ENCODE results near the gene OGFR. TPM values are rescaled to one million over a fixed set of nuclear protein-coding genes. Genes with fewer than 3 reads are reported as not detected.

OGFR gene
- polyA plus RNA-seq, 1 donor, result 46.1 TPM

DNA sequence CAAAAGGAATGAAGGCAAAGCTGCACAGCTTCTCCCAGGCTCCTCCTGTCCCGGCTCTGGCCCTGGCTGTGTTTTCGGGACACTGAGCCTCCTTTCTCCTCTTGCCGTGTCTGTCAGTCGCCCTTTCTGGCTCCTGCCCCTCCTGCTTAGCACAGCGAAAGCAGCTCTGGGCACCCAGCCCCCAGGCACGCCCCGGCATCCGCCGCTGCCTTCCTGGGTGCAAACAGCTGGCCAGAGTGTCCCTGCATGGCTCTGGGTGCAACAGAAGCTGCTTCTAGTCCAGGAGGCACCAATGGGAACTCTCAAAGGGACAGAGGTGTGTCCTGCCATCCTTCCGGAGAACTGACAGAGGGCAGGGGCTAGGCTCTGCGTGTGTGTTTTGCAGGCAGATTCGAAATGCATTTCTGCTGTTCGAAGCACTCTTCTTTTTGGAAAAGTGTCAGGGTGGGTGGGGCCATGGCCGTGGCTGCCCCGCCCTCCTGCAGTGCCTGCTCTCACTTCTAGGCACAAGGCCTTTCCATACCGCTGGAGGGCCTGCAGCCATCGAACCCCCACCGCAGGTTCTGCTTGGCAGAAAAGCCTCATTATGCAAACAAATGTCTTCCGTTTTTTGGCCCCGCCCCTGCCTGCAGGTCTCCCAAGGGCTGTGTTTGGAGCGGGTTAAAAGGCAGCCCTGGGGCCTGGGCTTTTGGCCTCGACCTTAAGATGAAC lies 27.7 kb downstream of the OGFR start:
- Histone ChIP-seq H3K4me1 (ENCODE audit: control insufficient read depth, insufficient read depth, low read length) (no peaks in the 10 kb centered on the region), H3K4me3 (ENCODE audit: low read length) (no peak overlapping the region), H3K9me3 (ENCODE audit: control insufficient read depth, low read depth, low read length) (peaks cover 2% of the 10 kb centered on the region), H3K36me3 (ENCODE audit: control insufficient read depth, insufficient read depth, low read length) (no peaks in the 10 kb centered on the region), H3K27ac (ENCODE audit: low read length) (no peak overlapping the region), H3K27me3 (ENCODE audit: control insufficient read depth, insufficient read depth, low read length) (peaks cover 13% of the 10 kb centered on the region)
- 60% methylated on average over 1 of the region's 22 CpGs for WGBS (ENCODE audit: insufficient coverage, low lambda C conversion rate)
- DNase-seq, result no peak

DNA sequence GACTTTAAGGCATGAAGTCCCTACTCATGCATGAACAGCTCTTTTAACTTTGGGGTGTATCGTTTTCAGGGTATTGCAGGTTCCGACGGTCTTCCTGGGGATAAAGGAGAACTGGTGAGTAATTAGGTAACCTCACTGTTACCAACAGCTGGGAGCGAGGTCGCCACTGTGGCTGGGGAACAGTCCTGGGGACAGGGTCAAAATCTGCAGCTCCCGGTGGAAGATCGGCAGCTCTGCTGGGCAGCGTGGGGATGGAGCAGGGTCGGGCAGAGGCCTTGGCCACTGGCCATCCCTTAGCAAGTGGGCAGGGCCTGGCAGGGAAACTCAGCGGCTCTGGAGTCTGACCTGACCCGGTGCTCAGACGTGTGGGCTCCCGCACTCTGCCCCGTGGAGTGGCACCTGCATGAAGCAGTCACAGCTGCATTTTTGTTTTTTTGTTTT lies 28.3 kb downstream of the OGFR start:
- H3K9me3 ChIP-seq (ENCODE audit: control insufficient read depth, low read depth, low read length), result peaks cover 2% of the 10 kb centered on the region
- no peak overlapping the region for H3K27ac ChIP-seq (ENCODE audit: low read length)
- peaks cover 13% of the 10 kb centered on the region for H3K27me3 ChIP-seq (ENCODE audit: control insufficient read depth, insufficient read depth, low read length)
- no peak overlapping the region for H3K4me3 ChIP-seq (ENCODE audit: low read length)
- H3K36me3 ChIP-seq (ENCODE audit: control insufficient read depth, insufficient read depth, low read length), result no peaks in the 10 kb centered on the region
- H3K4me1 ChIP-seq (ENCODE audit: control insufficient read depth, insufficient read depth, low read length), result no peaks in the 10 kb centered on the region
- WGBS (ENCODE audit: insufficient coverage, low lambda C conversion rate), result no CpG with 5 or more reads among the region's 14 CpGs
- no peak for DNase-seq

DNA sequence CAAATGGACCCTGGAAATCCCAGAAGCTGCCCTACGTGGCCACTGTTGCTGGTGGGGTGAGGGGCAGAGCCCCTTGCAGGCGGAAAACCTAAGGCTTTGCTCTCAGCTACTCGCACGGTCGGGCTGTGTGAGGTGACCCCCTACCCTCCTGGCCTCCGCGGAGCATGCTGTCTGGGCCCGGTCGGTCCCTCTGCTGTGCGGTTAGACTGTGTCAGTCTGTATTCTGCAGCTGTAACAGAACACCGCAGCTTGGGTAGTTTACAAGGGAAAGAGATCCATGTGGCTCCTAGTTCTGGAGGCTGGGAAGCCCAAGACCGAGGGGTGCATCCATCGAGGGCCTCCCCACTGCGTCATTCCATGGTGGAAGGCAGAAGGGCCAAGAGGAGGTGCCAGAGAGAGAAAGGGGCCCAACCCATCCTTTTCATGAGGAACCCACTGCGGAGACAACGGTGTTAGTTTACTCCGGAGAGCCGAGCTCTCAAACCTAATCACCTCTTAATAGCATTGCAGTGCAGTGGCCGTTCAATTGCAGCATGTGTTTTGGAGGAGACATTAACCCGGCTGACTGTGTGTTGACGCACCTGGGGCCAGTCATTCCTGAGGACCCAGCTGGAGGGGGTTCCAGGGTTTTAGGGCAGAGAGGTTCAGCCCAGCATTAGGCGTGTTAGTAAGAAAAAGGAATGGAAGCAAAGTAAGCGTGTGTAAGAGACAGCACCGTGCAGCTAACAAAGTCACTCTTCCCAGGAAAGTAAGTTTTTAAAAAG lies 30.5 kb downstream of the OGFR start:
- H3K27me3 ChIP-seq (ENCODE audit: control insufficient read depth, insufficient read depth, low read length), result peaks cover 13% of the 10 kb centered on the region
- peaks cover 6% of the 10 kb centered on the region for H3K4me1 ChIP-seq (ENCODE audit: control insufficient read depth, insufficient read depth, low read length)
- peaks cover 2% of the 10 kb centered on the region for H3K9me3 ChIP-seq (ENCODE audit: control insufficient read depth, low read depth, low read length)
- H3K4me3 ChIP-seq (ENCODE audit: low read length), result no peak overlapping the region
- H3K27ac ChIP-seq (ENCODE audit: low read length), result no peak overlapping the region
- DNase-seq, result no peak
- 100% methylated on average over 1 of the region's 24 CpGs for WGBS (ENCODE audit: insufficient coverage, low lambda C conversion rate)
- H3K36me3 ChIP-seq (ENCODE audit: control insufficient read depth, insufficient read depth, low read length), result no peaks in the 10 kb centered on the region

DNA sequence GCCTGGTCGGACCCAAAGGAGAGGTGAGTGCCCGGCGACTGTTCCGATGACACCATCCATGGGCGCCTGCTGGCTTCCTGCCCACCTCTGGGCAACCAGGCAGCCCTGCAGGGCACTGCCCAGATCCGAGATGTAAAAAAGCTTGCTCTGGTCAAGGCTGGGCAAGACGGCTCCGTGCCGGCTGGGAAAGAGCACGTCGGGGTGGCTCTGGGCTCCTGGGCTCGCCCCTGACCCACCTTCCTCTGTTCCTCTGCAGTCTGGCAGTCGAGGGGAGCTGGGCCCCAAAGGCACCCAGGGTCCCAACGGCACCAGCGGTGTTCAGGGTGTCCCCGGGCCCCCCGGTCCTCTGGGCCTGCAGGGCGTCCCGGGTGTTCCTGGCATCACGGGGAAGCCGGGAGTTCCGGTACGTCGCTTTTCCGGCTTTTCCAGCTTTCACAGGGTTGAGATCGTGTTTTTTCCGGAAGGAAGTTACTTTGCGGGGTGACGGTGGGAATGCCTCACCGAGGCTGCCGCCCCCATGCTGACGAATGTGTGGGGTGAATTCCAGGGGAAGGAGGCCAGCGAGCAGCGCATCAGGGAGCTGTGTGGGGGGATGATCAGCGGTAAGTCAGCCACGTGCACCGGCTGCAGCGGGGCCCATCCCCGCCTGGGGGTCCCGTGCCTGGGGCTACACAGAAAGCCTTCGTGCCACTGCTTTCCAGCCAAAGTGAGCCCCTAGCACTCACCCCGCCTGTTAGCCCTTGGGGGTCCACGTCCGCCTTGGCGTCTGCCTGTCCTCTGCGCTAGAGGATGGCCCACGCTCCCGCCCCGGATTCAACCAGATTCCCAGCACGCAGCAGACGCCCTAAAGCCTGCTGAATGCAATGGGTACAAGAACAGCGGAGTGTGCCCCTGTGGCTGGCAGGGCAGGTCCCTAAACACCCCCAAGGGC lies 31.6 kb downstream of the OGFR start:
- Histone ChIP-seq H3K4me1 (ENCODE audit: control insufficient read depth, insufficient read depth, low read length) (peaks cover 6% of the 10 kb centered on the region), H3K27me3 (ENCODE audit: control insufficient read depth, insufficient read depth, low read length) (peaks cover 13% of the 10 kb centered on the region), H3K27ac (ENCODE audit: low read length) (no peak overlapping the region), H3K36me3 (ENCODE audit: control insufficient read depth, insufficient read depth, low read length) (no peaks in the 10 kb centered on the region), H3K4me3 (ENCODE audit: low read length) (no peak overlapping the region), H3K9me3 (ENCODE audit: control insufficient read depth, low read depth, low read length) (peaks cover 2% of the 10 kb centered on the region)
- DNase-seq, result no peak
- no CpG with 5 or more reads among the region's 52 CpGs for WGBS (ENCODE audit: insufficient coverage, low lambda C conversion rate)

DNA sequence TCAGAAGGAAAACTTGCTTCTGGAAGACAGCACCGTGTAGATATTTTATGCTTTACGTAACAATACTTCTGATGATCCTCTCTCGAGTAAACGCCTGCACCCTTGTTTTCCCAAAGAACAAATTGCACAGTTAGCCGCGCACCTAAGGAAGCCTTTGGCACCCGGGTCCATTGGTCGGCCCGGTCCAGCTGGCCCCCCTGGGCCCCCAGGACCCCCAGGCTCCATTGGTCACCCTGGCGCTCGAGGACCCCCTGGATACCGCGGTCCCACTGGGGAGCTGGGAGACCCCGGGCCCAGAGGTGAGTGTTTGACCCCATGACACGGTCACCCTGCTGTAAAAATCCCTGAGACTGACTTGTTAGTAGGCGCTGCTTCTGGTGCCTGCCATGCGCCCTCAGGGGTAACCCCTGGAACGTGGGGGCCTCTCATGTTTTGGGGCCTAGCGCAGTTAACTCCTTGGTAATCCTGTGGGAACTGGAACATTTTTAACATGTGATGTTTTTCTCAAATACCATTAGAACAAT lies 32.4 kb downstream of the OGFR start:
- H3K4me3 ChIP-seq (ENCODE audit: low read length), result no peak overlapping the region
- 80% methylated on average over 1 of the region's 19 CpGs for WGBS (ENCODE audit: insufficient coverage, low lambda C conversion rate)
- peaks cover 6% of the 10 kb centered on the region for H3K4me1 ChIP-seq (ENCODE audit: control insufficient read depth, insufficient read depth, low read length)
- no peaks in the 10 kb centered on the region for H3K36me3 ChIP-seq (ENCODE audit: control insufficient read depth, insufficient read depth, low read length)
- no peak overlapping the region for H3K27ac ChIP-seq (ENCODE audit: low read length)
- no peak for DNase-seq
- peaks cover 13% of the 10 kb centered on the region for H3K27me3 ChIP-seq (ENCODE audit: control insufficient read depth, insufficient read depth, low read length)
- peaks cover 2% of the 10 kb centered on the region for H3K9me3 ChIP-seq (ENCODE audit: control insufficient read depth, low read depth, low read length)

DNA sequence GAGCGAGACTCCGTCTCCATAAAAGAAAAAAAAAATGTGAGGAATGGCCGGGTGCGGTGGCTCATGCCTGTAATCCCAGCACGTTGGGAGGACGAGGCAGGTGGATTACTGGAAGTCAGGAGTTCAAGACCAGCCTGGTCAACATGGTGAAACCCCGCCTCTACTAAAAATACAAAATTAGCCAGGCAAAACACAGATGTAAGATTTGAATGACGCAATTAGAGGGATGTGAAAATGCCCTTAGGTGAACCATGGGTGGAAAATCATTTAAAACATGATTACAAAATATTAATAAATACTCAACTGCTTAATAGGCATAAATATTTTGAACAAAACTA lies 33.1 kb downstream of the OGFR start:
- Histone ChIP-seq H3K27me3 (ENCODE audit: control insufficient read depth, insufficient read depth, low read length) (peaks cover 13% of the 10 kb centered on the region), H3K4me3 (ENCODE audit: low read length) (no peak overlapping the region), H3K36me3 (ENCODE audit: control insufficient read depth, insufficient read depth, low read length) (no peaks in the 10 kb centered on the region), H3K27ac (ENCODE audit: low read length) (no peak overlapping the region), H3K4me1 (ENCODE audit: control insufficient read depth, insufficient read depth, low read length) (peaks cover 6% of the 10 kb centered on the region), H3K9me3 (ENCODE audit: control insufficient read depth, low read depth, low read length) (peaks cover 2% of the 10 kb centered on the region)
- no peak for DNase-seq
- no CpG with 5 or more reads among the region's 8 CpGs for WGBS (ENCODE audit: insufficient coverage, low lambda C conversion rate)

DNA sequence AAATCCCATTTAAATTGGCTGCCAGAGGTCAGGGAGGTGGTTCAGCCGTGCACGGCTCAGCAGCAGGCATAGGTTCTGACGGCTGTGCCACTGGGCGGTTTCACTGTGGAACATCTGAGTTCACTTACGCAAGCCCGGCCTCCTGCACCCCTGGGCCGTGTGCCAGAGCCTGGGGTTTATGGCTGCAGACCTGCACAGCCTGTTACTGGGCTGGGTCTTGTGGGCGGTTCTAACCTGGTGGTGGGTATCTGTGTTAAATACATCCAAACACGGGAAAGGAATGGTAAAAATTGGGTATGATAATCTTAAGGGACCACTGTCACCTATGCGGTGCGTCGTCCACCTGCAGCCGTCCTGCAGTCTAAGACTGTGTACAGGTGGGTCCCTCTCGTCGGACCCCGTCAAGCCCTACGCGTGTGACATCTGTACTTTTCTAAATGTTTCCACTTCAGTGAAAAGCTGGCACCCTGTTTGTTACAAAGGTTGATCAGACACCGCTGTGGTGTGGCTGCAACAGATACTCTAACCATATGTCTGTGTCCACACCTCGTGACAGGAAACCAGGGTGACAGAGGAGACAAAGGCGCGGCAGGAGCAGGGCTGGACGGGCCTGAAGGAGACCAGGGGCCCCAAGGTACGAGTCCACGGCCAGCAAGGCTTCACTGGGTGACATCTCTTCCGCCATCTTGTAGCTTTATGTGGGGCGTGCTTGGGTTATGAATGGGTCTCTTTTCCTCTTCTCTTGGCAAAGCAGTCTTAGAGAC lies 33.7 kb downstream of the OGFR start:
- H3K9me3 ChIP-seq (ENCODE audit: control insufficient read depth, low read depth, low read length), result peaks cover 2% of the 10 kb centered on the region
- H3K27ac ChIP-seq (ENCODE audit: low read length), result peak overlapping the region; percentile 54
- WGBS (ENCODE audit: insufficient coverage, low lambda C conversion rate), result no CpG with 5 or more reads among the region's 27 CpGs
- DNase-seq, result peak; percentile 86 to 96
- no peaks in the 10 kb centered on the region for H3K36me3 ChIP-seq (ENCODE audit: control insufficient read depth, insufficient read depth, low read length)
- no peak overlapping the region for H3K4me3 ChIP-seq (ENCODE audit: low read length)
- peaks cover 6% of the 10 kb centered on the region for H3K4me1 ChIP-seq (ENCODE audit: control insufficient read depth, insufficient read depth, low read length)
- H3K27me3 ChIP-seq (ENCODE audit: control insufficient read depth, insufficient read depth, low read length), result peaks cover 13% of the 10 kb centered on the region

DNA sequence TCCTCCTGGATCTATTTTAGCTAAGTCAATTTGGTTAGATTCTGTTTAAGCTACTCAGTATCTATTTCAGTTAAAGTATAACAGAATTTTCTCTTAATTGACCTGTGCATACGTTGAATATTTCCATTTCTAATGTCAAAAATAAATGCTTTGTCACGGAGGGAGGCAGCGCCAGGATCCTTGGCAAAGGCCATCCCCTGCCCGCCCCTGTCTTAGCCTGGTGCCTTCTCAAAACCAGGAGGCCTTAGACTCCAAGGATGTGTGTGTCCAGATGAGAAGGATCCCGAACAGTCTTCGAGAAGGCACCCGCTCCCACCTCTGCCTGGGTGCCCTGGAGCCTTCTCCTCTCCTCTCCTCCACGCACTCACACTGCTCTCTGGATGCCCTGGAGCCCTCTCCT lies 34.6 kb downstream of the OGFR start:
- no peak for DNase-seq
- Histone ChIP-seq H3K27ac (ENCODE audit: low read length) (no peak overlapping the region), H3K27me3 (ENCODE audit: control insufficient read depth, insufficient read depth, low read length) (peaks cover 13% of the 10 kb centered on the region), H3K4me1 (ENCODE audit: control insufficient read depth, insufficient read depth, low read length) (peaks cover 6% of the 10 kb centered on the region), H3K9me3 (ENCODE audit: control insufficient read depth, low read depth, low read length) (peaks cover 2% of the 10 kb centered on the region), H3K36me3 (ENCODE audit: control insufficient read depth, insufficient read depth, low read length) (no peaks in the 10 kb centered on the region), H3K4me3 (ENCODE audit: low read length) (no peak overlapping the region)
- 86% methylated on average over 3 of the region's 8 CpGs for WGBS (ENCODE audit: insufficient coverage, low lambda C conversion rate)

DNA sequence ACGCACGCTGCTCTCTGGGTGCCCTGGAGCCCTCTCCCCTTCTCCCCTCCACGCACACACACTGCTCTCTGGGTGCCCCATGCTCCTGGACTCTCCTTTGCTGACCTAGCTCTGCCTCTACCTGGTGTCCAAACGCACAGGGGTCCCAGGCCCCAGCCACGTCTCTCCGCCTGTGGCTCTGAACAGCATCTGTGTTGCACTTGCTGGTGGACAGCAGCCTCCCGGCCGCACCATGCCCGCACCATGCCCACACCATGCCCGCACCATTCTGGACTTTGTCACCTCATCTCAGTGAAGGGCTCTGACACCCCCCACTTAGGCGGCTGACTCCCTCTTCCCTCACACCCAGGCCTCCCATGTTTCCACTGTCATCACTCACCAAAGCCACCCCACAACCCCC lies 35.2 kb downstream of the OGFR start:
- WGBS (ENCODE audit: insufficient coverage, low lambda C conversion rate), result no CpG with 5 or more reads among the region's 11 CpGs
- Histone ChIP-seq H3K36me3 (ENCODE audit: control insufficient read depth, insufficient read depth, low read length) (no peaks in the 10 kb centered on the region), H3K27me3 (ENCODE audit: control insufficient read depth, insufficient read depth, low read length) (peaks cover 12% of the 10 kb centered on the region), H3K27ac (ENCODE audit: low read length) (no peak overlapping the region), H3K4me3 (ENCODE audit: low read length) (no peak overlapping the region), H3K9me3 (ENCODE audit: control insufficient read depth, low read depth, low read length) (peaks cover 2% of the 10 kb centered on the region), H3K4me1 (ENCODE audit: control insufficient read depth, insufficient read depth, low read length) (peaks cover 6% of the 10 kb centered on the region)
- DNase-seq, result no peak

Data from large intestine (tissue), 3 donors.